GM12891 (cell line): ENCODE measurements around the gene SRGN.

ENCODE experiments used
- POLR2A ChIP-seq: IDR thresholded peaks from 2 replicates; pipeline ENCODE4 v1.6.1; 2011; ENCODE audit warnings: low read depth, low read length, control low read depth
- POLR2AphosphoS5 ChIP-seq: IDR thresholded peaks from 2 replicates; pipeline ENCODE4 v1.6.1; 2011; ENCODE audit warnings: low read depth, low read length, control low read depth

DNA sequence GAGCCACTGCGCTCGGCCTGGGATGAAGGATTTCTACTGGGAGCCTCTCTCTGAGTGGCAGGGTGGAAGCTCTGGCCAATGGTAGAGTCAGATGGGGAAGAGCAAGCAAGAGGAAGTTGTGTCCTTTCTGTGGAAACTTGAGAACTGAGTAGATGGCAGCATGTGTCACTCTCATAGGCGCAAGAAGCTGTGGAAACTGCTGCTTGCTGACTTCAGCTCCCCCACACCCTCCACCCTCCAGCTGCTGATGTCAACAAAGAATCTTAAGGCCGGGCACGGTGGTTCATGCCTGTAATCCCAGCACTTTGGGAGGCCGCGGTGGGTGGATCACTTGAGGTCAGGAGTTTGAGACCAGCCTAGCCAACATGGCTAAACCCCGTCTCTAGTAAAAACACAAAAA lies 39.8 kb upstream of the SRGN start:
- TF ChIP-seq POLR2AphosphoS5 (no peak), POLR2A (no peak)
